Mammary epithelial cell (primary cell): ENCODE data around the gene EYS.

Experiments used
- CTCF ChIP-seq, 2 donors: IDR thresholded peaks in 1 of 2; conservative IDR thresholded peaks in 1 of 2; 2 replicates each; pipeline ENCODE4 v1.5.1; 2011 to 2012; ENCODE audit warnings: inconsistent platforms in 2 of 2, low read length in 2 of 2, mild to moderate bottlenecking in 2 of 2, control low read depth in 1 of 2, low read depth in 1 of 2; ENCODE audit not compliant: insufficient read depth in 1 of 2; ENCODE audit errors: extremely low read depth in 1 of 2
- EZH2 ChIP-seq: IDR thresholded peaks from 2 replicates; pipeline ENCODE4 v1.6.1; 2012; ENCODE audit warnings: low read length, inconsistent platforms, borderline replicate concordance

GRCh38 chr6:64034910-64035655, 1671.9 kb downstream of the EYS start:
- TF ChIP-seq CTCF (conservative IDR thresholded peaks at IDR 0.05 in 1 of 2, IDR thresholded peaks at IDR 0.05 in 1 of 2; ENCODE audit: extremely low read depth in 1 of 2, insufficient read depth in 1 of 2, low read depth in 1 of 2, low read length in 2 of 2) = no peak
- no peak for TF ChIP-seq EZH2
